ENCODE results near the gene DPCD.
"Not testable (repeated sequence)": the region's sequence is repeated elsewhere in the genome, so short reads cannot be mapped to it uniquely, and the experiment has no call there.

The DPCD gene

DNA sequence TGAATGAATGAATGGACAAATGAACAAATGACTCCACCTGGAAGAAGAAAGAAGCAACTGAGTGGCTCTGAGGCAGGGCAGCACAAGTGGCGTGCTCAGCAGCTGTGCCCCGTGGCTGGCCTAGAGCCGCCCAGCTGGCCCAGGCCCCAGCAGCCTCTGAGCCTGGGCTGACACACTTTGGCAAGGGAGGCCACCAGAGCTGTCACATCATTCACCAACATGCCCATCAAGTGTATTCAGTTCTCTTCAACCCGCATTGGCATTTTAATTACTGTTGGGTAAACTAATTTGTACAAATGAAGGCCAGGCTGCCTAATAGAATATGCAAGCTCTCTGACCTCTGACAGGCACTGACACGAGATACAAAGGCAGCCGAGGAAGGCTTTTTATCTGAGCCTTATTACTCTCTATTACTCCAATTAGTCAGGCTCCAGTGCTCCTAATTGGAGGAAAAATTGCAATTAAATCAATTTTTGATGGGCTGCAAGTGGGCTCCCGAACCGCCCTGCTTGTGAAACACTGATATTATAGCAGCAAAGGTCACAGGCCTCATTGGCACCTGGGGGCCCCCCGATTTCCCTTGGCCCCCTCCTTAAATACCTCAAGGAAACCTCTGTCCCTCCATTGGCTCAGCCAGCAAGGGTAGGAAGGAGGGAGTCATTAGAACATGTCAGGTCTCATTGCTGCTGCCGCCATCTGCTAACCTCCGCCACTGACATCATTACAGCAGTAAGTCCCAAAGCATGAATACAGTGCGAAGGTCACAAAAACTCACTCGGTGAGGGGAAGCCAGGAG is 41.9 kb downstream of the DPCD start:
- DNase-seq (ENCODE audit: insufficient read length, low spot score) = no peak
- TF ChIP-seq PAX5 (IDR thresholded peaks at IDR 0.05; ENCODE audit: insufficient read depth, low read length, severe bottlenecking) = no peak
- FAIRE-seq = no peak

DNA sequence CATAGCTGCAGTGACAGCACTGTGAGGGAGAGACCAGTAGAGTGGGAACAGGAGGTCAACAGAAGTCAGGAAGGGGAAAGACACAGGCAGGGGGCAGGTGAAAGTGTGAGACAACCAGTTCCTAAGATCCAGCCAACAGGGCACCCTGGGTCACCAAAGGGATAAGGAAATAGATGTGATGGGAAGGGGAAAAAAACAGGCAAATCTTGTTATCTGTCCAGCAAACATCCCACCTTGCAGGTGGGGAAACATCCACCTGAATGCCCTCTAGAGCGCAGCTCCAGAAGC is 42.5 kb downstream of the DPCD start:
- FAIRE-seq (no peak), DNase-seq (ENCODE audit: insufficient read length, low spot score) (no peak)
- TF ChIP-seq PAX5 (IDR thresholded peaks at IDR 0.05; ENCODE audit: insufficient read depth, low read length, severe bottlenecking) (no peak), TAF1 (IDR thresholded peaks at IDR 0.05; ENCODE audit: low read depth, low read length) (no peak), POLR2AphosphoS5 (IDR thresholded peaks at IDR 0.05; ENCODE audit: low read depth, low read length) (no peak), SPI1 (IDR thresholded peaks at IDR 0.05; ENCODE audit: low read depth, low read length) (no peak), POLR2A (IDR thresholded peaks at IDR 0.05; ENCODE audit: low read depth, low read length) (no peak), POU2F2 (IDR thresholded peaks at IDR 0.05; ENCODE audit: low read depth, low read length) (no peak)

DNA sequence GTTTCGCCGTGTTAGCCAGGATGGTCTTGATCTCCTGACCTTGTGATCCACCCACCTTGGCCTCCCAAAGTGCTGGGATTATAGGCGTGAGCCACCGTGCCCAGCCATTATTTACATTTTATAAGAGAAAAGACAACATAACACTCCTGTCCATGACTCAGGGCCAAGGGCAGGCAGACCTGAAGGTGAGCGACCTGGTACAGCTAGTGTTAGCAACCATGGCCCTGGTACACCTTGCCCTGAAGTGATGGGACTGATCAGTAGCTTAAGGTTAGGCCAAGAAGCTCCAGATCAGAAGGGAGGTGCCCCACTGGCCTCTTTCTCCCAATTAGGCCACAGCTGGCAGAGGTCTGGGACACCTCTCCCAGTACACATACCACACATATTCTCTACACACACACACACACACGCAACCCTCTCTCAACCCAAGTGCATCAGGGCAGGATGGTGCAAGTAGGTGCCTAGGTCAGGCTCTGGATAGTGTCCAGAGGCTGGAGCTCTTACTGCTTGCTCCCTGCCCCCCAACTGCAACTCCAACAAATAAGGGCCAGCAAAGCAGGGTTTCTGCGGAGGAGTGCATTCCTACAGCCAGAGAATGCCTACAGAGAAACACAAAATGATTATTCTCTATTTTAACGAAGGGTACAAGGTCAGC is 43.8 kb downstream of the DPCD start:
- no peak for TF ChIP-seq SPI1 (IDR thresholded peaks at IDR 0.05; ENCODE audit: low read depth, low read length)
- no peak for TF ChIP-seq PAX5 (IDR thresholded peaks at IDR 0.05; ENCODE audit: insufficient read depth, low read length, severe bottlenecking)
- no peak for TF ChIP-seq POU2F2 (IDR thresholded peaks at IDR 0.05; ENCODE audit: low read depth, low read length)
- TF ChIP-seq POLR2A (IDR thresholded peaks at IDR 0.05; ENCODE audit: low read depth, low read length) = no peak
- TF ChIP-seq POLR2AphosphoS5 (IDR thresholded peaks at IDR 0.05; ENCODE audit: low read depth, low read length) = no peak
- no peak for TF ChIP-seq TAF1 (IDR thresholded peaks at IDR 0.05; ENCODE audit: low read depth, low read length)
- no peak for FAIRE-seq
- DNase-seq (ENCODE audit: insufficient read length, low spot score) = no peak

DNA sequence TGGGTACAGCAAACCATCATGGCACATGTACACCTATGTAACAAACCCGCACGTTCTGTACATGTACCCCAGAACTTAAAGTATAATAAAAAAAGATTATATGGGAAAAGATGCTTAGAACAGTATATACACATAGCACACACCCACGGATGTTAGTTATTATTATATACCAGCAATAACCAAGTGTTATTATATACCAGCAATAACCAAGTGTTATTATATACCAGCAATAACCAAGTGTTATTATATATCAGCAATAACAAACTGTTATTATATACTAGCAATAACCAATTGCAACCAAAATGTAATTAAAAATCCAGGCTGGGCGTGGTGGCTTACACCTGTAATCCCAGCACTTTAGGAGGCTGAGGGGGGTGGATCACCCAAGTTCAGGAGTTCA is 45.4 kb downstream of the DPCD start:
- FAIRE-seq; DNase-seq (ENCODE audit: insufficient read length, low spot score): not testable (repeated sequence)

DNA sequence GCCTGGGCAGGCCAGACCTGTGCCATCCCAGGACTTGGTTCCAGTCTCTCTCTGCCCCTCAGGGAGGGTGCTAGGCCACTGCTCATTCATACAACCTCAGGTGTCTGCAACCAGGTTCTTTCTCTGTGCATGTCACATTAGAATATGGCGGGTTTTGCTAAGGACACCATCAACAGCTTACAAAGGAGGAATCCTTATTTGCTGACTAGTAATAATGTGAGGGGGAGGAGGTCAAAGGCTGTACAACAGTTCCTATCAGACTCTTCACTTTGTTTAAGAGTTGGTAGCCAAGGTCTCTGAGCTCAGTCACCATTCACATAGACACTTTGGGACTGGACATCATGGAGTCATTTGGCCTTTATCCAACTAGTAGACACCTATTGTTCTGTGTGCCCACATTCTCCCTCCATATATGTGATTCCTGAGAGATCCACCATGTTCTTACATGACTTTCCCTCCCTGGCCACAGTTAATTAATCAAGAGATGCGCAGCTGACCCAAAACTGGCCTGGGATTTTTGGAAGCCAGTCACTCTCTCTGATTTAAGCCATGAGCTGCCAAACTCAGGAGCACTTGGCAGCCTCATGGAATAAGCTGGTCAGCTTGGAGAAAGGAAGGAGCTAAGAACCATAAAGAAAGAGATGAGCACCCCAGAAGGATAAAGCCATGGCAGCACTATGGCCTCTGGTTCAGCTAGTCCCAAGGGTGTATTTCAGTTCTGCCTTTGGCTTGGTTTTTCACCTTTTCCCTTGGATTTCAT is 51.2 kb downstream of the DPCD start:
- FAIRE-seq = no peak
- no peak for DNase-seq (ENCODE audit: insufficient read length, low spot score)
- no peak for TF ChIP-seq PAX5 (IDR thresholded peaks at IDR 0.05; ENCODE audit: insufficient read depth, low read length, severe bottlenecking)
- TF ChIP-seq POLR2A (IDR thresholded peaks at IDR 0.05; ENCODE audit: low read depth, low read length) = no peak

DNA sequence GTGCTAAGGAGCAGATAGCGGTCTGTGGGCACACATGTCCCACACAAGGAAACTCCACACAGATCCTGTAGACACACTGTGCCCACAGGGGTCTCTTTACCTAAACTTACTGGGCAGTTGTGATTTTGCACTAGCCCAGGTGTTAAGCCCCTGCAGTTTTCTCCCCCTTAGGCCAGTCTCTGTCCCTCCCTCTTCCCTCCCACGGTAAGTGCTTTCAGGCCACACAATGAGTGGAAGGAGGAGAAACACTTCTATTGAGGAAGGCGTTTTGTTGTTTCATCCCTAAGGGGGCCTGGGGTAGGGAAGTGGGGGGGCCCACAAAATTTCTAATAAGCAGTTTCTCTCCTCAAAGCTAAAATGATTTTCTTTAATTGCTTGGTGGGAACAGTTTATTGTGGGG is 55.4 kb downstream of the DPCD start:
- FAIRE-seq (no peak), DNase-seq (ENCODE audit: insufficient read length, low spot score) (no peak)
- TF ChIP-seq TAF1 (IDR thresholded peaks at IDR 0.05; ENCODE audit: low read depth, low read length) (no peak), POLR2AphosphoS5 (IDR thresholded peaks at IDR 0.05; ENCODE audit: low read depth, low read length) (no peak), POU2F2 (IDR thresholded peaks at IDR 0.05; ENCODE audit: low read depth, low read length) (no peak), POLR2A (IDR thresholded peaks at IDR 0.05; ENCODE audit: low read depth, low read length) (no peak), SPI1 (IDR thresholded peaks at IDR 0.05; ENCODE audit: low read depth, low read length) (no peak), PAX5 (IDR thresholded peaks at IDR 0.05; ENCODE audit: insufficient read depth, low read length, severe bottlenecking) (no peak)

DNA sequence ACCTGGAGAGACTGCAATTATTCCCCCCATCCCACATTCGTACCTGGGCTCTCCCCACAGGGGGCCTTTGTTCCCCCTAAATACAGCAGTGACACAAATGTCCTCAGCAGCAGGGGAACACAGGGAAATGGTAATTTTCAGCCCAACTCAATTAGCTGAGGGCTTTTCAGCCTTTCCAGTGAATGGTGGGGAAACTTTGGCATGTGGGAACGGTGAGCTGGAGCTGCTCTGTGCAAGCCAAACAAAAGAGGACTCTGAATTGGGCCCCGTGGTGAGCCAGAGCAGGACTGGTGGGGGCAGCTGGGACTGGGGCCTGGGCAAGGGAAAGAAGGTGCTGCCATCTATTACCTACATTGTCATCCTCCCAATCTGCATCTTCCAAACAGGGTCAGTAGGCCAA is 55.9 kb downstream of the DPCD start:
- no peak for TF ChIP-seq SPI1 (IDR thresholded peaks at IDR 0.05; ENCODE audit: low read depth, low read length)
- TF ChIP-seq POLR2AphosphoS5 (IDR thresholded peaks at IDR 0.05; ENCODE audit: low read depth, low read length) = no peak
- TF ChIP-seq POLR2A (IDR thresholded peaks at IDR 0.05; ENCODE audit: low read depth, low read length) = no peak
- no peak for TF ChIP-seq TAF1 (IDR thresholded peaks at IDR 0.05; ENCODE audit: low read depth, low read length)
- no peak for TF ChIP-seq POU2F2 (IDR thresholded peaks at IDR 0.05; ENCODE audit: low read depth, low read length)
- no peak for TF ChIP-seq PAX5 (IDR thresholded peaks at IDR 0.05; ENCODE audit: insufficient read depth, low read length, severe bottlenecking)
- no peak for DNase-seq (ENCODE audit: insufficient read length, low spot score)
- no peak for FAIRE-seq

DNA sequence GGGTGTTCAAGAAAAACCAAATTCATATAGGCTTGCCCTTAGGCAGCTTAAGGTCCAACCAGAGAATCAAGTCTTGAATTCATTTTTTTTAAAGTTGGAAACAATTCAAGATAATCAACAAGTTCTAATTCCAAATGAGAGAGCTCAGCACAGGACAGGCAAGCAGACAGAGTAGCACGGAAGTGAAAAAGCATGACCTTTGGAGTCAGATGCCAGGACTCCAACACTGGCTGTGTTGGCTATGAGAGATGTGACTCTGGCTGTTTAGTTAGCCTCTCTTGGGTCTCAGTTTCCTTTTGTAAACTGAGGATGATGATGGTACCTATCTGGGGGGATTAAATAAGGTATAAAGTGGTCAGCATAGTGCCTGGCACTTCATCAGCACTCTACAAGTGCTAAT is 57.5 kb downstream of the DPCD start:
- no peak for TF ChIP-seq SPI1 (IDR thresholded peaks at IDR 0.05; ENCODE audit: low read depth, low read length)
- no peak for TF ChIP-seq PAX5 (IDR thresholded peaks at IDR 0.05; ENCODE audit: insufficient read depth, low read length, severe bottlenecking)
- DNase-seq (ENCODE audit: insufficient read length, low spot score) (no peak), FAIRE-seq (no peak)

DNA sequence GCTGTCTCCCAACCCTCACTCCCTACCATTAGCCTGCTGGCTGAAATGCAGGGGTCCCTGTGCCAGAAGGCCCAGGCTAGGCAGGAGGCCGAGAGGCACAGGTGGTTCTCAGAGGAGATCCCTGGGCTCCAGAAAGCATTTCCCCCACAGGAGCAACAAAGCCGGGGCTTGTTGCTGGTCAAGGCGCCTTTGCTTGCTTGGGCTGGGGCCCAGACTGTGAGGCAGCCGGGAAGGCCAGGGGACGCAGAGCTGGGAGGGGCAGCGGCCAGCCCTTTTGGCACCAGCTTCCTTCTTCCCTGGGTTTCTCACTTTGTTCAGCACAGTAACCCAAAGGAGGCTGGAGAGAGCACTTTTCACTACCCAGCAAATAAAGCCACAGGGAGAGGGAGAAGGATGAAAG is 58.2 kb downstream of the DPCD start:
- TF ChIP-seq POLR2A (IDR thresholded peaks at IDR 0.05; ENCODE audit: low read depth, low read length) (no peak), POLR2AphosphoS5 (IDR thresholded peaks at IDR 0.05; ENCODE audit: low read depth, low read length) (no peak), PAX5 (IDR thresholded peaks at IDR 0.05; ENCODE audit: insufficient read depth, low read length, severe bottlenecking) (no peak)
- DNase-seq (ENCODE audit: insufficient read length, low spot score) (no peak), FAIRE-seq (no peak)

DNA sequence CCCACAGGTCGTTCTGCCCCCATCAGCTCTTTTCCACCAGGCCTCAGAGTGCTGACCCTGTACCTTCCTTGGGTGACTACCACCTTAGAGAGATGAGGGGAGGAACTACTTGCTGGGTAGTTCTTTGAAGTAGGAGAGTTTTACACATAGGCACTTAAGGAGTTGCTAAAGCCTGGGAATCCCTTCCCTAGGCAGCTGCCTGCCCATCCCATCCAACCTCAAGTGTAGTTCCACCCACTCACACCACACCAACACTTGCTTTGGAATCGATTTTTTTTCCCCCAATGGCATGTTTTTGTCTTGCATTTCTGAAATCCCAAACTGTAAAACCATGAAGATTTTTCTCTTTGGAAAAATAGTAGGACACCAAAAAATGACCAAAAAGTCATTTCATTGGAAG is 59.1 kb downstream of the DPCD start:
- FAIRE-seq (no peak), DNase-seq (ENCODE audit: insufficient read length, low spot score) (no peak)
- TF ChIP-seq POU2F2 (IDR thresholded peaks at IDR 0.05; ENCODE audit: low read depth, low read length) (no peak), PAX5 (IDR thresholded peaks at IDR 0.05; ENCODE audit: insufficient read depth, low read length, severe bottlenecking) (no peak), POLR2A (IDR thresholded peaks at IDR 0.05; ENCODE audit: low read depth, low read length) (no peak), SPI1 (IDR thresholded peaks at IDR 0.05; ENCODE audit: low read depth, low read length) (no peak)

Measured in GM12891 (cell line).